ENCODE data around the gene CYP2C18. TPM values are rescaled to one million over a fixed set of nuclear protein-coding genes. Genes with fewer than 3 reads are reported as not detected.
"Not testable (repeated sequence)": the region's sequence is repeated elsewhere in the genome, so short reads cannot be mapped to it uniquely, and the experiment has no call there.

CYP2C18 gene
- polyA plus RNA-seq, 2 of the 4 experiments (the other 2 are of a cell fraction): 0.05 TPM

- TF ChIP-seq JUNB (IDR thresholded peaks at IDR 0.05) (no peak), CHD2 (IDR thresholded peaks at IDR 0.05; ENCODE audit: low read length, partially characterized antibody) (no peak), RNF2 (IDR thresholded peaks at IDR 0.05; ENCODE audit: borderline replicate concordance, low read depth) (no peak), JUN (IDR thresholded peaks at IDR 0.05) (no peak), FOXS1 (CRISPR knock-in tag; IDR thresholded peaks at IDR 0.05) (no peak), ZNF302 (CRISPR knock-in tag; IDR thresholded peaks at IDR 0.05) (no peak), SMC3 (IDR thresholded peaks at IDR 0.05) (no peak)
Measured at GRCh38 chr10:94762393-94762792, 78.9 kb downstream of the CYP2C18 start, which contains the start of gene CYP2C19 (continued).

DNA sequence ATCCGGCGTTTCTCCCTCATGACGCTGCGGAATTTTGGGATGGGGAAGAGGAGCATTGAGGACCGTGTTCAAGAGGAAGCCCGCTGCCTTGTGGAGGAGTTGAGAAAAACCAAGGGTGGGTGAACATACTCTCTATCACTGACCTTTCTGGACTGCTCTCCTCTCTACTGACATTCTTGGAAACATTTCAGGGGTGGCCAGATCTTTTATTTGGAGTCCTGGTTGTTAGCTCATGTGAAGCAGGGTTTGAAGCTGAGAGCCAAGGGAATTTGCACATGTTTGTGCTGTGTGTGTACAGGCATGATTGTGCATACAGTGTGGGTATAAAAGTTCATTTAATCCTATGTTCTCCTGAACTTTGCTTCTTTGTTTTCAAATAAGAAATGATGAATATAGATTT is 91.9 kb downstream of the CYP2C18 start:
- H3K4me1 ChIP-seq; H3K27ac ChIP-seq; H3K4me2 ChIP-seq; FAIRE-seq; H3K9me3 ChIP-seq; DNase-seq (ENCODE audit: low read depth in 1 of 2, low spot score in 1 of 2); POLR2A ChIA-PET; CTCF ChIA-PET; ATAC-seq; H3K4me3 ChIP-seq: not testable (repeated sequence)
- WGBS (ENCODE audit: missing lambda C conversion rate): 93% methylated on average over 6 of the region's 6 CpGs

GRCh38 chr10:94777886-94778458 is 94.4 kb downstream of the CYP2C18 start:
- CTCF ChIA-PET: no interaction called here
- H3K4me2 ChIP-seq: no peak overlapping the region
- FAIRE-seq (no peak), DNase-seq (ENCODE audit: low read depth in 1 of 2, low spot score in 1 of 2) (no peak), ATAC-seq (no peak)
- no peaks in the 10 kb centered on the region for H3K4me1 ChIP-seq
- no peak for TF ChIP-seq CBX8 (IDR thresholded peaks at IDR 0.05)
- no peak overlapping the region for H3K4me3 ChIP-seq
- H3K9me3 ChIP-seq: no peaks in the 10 kb centered on the region
- POLR2A ChIA-PET: no interaction called here
- WGBS (ENCODE audit: missing lambda C conversion rate): 43% methylated on average over 5 of the region's 5 CpGs
- no peak overlapping the region for H3K27ac ChIP-seq

- TF ChIP-seq JUNB (IDR thresholded peaks at IDR 0.05): no peak
- no peak for TF ChIP-seq PHF8 (IDR thresholded peaks at IDR 0.05; ENCODE audit: borderline replicate concordance, low read depth)
- no peak for TF ChIP-seq ATOH8 (CRISPR knock-in tag; IDR thresholded peaks at IDR 0.05; ENCODE audit: low read depth)
- TF ChIP-seq FOXS1 (CRISPR knock-in tag; IDR thresholded peaks at IDR 0.05): no peak
- no peak for TF ChIP-seq NR3C1 (IDR thresholded peaks at IDR 0.05)
Measured at GRCh38 chr10:94780844-94781243, 97.3 kb downstream of the CYP2C18 start.

GRCh38 chr10:94784256-94784655 is 100.7 kb downstream of the CYP2C18 start:
- no peak overlapping the region for H3K4me3 ChIP-seq
- H3K9me3 ChIP-seq: no peaks in the 10 kb centered on the region; the same call in 2 of the 3 replicates
- H3K4me1 ChIP-seq: peaks cover 4% of the 10 kb centered on the region; the same call in 1 of the 3 replicates
- no peak for DNase-seq (ENCODE audit: low read depth in 1 of 2, low spot score in 1 of 2)
- ChIA-PET POLR2A (no interaction called here), CTCF (no interaction called here)
- no peak overlapping the region for H3K27ac ChIP-seq
- FAIRE-seq: no peak
- no peak for ATAC-seq
- TF ChIP-seq KDM5A (IDR thresholded peaks at IDR 0.05): no peak
- TF ChIP-seq, protein P1, sequence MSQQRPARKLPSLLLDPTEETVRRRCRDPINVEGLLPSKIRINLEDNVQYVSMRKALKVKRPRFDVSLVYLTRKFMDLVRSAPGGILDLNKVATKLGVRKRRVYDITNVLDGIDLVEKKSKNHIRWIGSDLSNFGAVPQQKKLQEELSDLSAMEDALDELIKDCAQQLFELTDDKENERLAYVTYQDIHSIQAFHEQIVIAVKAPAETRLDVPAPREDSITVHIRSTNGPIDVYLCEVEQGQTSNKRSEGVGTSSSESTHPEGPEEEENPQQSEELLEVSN (IDR thresholded peaks at IDR 0.05; ENCODE audit: borderline replicate concordance, low read depth): no peak
- TF ChIP-seq EHF (CRISPR knock-in tag; IDR thresholded peaks at IDR 0.05): no peak
- TF ChIP-seq POLR2A (IDR thresholded peaks at IDR 0.05; ENCODE audit: low read length): no peak
- TF ChIP-seq CHD4 (IDR thresholded peaks at IDR 0.05; ENCODE audit: borderline replicate concordance): no peak
- TF ChIP-seq SMC3 (IDR thresholded peaks at IDR 0.05): no peak
- TF ChIP-seq BCL3 (IDR thresholded peaks at IDR 0.05): no peak
- TF ChIP-seq USF2 (IDR thresholded peaks at IDR 0.05): no peak
- TF ChIP-seq HDAC2 (IDR thresholded peaks at IDR 0.05): no peak
- no peak for TF ChIP-seq FOSL2 (IDR thresholded peaks at IDR 0.05)
- no peak for TF ChIP-seq FOSL2 (CRISPR knock-in tag; IDR thresholded peaks at IDR 0.05)
- TF ChIP-seq MYC (IDR thresholded peaks at IDR 0.05; ENCODE audit: borderline replicate concordance, low read length): no peak
- no peak for TF ChIP-seq TP53 (CRISPR knock-in tag; IDR thresholded peaks at IDR 0.05)
- no peak for TF ChIP-seq NPAS2 (CRISPR knock-in tag; IDR thresholded peaks at IDR 0.05; ENCODE audit: borderline replicate concordance)
- TF ChIP-seq RAD21 (conservative IDR thresholded peaks at IDR 0.05 in 1 of 2, IDR thresholded peaks at IDR 0.05 in 1 of 2): no peak
- TF ChIP-seq GATA3 (IDR thresholded peaks at IDR 0.05; ENCODE audit: borderline replicate concordance): no peak
- TF ChIP-seq HEYL (CRISPR knock-in tag; IDR thresholded peaks at IDR 0.05): no peak
- no peak overlapping the region for H3K4me2 ChIP-seq

More at GRCh38 chr10:94780844-94781243, 97.3 kb downstream of the CYP2C18 start:
- Histone ChIP-seq H3K9me3 (no peaks in the 10 kb centered on the region; the same call in 2 of the 3 replicates), H3K4me3 (no peak overlapping the region), H3K4me2 (no peak overlapping the region), H3K4me1 (peaks cover 4% of the 10 kb centered on the region; the same call in 1 of the 3 replicates), H3K27ac (no peak overlapping the region)
- ATAC-seq: no peak
- no peak for FAIRE-seq
- no peak for DNase-seq (ENCODE audit: low read depth in 1 of 2, low spot score in 1 of 2)
- WGBS (ENCODE audit: missing lambda C conversion rate): 68% methylated on average over 1 of the region's 1 CpG
- ChIA-PET POLR2A (no interaction called here), CTCF (no interaction called here)

All from A549 (cell line).